HepG2 (cell line): ENCODE measurements around the gene C16orf86. TPM values are rescaled to one million over a fixed set of nuclear protein-coding genes. Genes with fewer than 3 reads are reported as not detected.

Experiments
- ISL2 ChIP-seq: sonication (generic); formaldehyde crosslinking; IDR thresholded peaks from 2 replicates; pipeline ENCODE4 v1.5.0; 2020; ENCODE audit warnings: missing genetic modification reagents
- MEIS1 ChIP-seq: sonication (generic); formaldehyde crosslinking; IDR thresholded peaks from 2 replicates; pipeline ENCODE4 v1.9.0; 2021; ENCODE audit warnings: mild to moderate bottlenecking, missing genetic modification reagents, moderate library complexity, borderline replicate concordance
- RBAK ChIP-seq: sonication (generic); formaldehyde crosslinking; IDR thresholded peaks from 2 replicates; pipeline ENCODE4 v1.5.1; 2020; ENCODE audit warnings: mild to moderate bottlenecking, missing genetic modification reagents
- XRCC5 ChIP-seq: fragments of 200-400 bp; formaldehyde crosslinking; optimal IDR thresholded peaks from 2 replicates; pipeline ENCODE3; 2017; ENCODE audit warnings: mild to moderate bottlenecking, low read length
- ZFAT ChIP-seq: sonication (generic); formaldehyde crosslinking; conservative IDR thresholded peaks from 2 replicates; pipeline ENCODE4 v1.8.1; 2023; ENCODE audit warnings: missing genetic modification reagents, inconsistent platforms
- ZNF124 ChIP-seq: sonication (generic); formaldehyde crosslinking; IDR thresholded peaks from 2 replicates; pipeline ENCODE4 v1.4.0; 2020; ENCODE audit warnings: missing genetic modification reagents
- ZNF350 ChIP-seq: sonication (generic); formaldehyde crosslinking; IDR thresholded peaks from 2 replicates; pipeline ENCODE4 v1.4.0; 2020; ENCODE audit warnings: mild to moderate bottlenecking, low read depth, missing genetic modification reagents, borderline replicate concordance
- ZNF777 ChIP-seq: sonication (generic); formaldehyde crosslinking; IDR thresholded peaks from 2 replicates; pipeline ENCODE4 v1.4.0; 2020; ENCODE audit warnings: missing genetic modification reagents
- polyA plus RNA-seq, 8 experiments: library from polyadenylated mRNA; depleted of rRNA in 3 of 8; stranded (reverse) in 7 of 8; unstranded in 1 of 8; fragments of >200 nt; fragmentation: Illumina TruSeq in 4 of 8; extraction: Trizol in 4 of 8; gene quantifications; 2 replicates each; pipeline versions ENCODE4 v1.2.1 to v1.2.3, GENCODE V29; 2011 to 2016; ENCODE audit warnings: low read depth in 4 of 8, missing spikeins in 1 of 8, mixed read lengths in 1 of 8; ENCODE audit not compliant: insufficient read depth in 1 of 8
- total RNA-seq, 5 experiments: library from RNA; depleted of rRNA; stranded (reverse); fragments of >200 nt; fragmentation: Illumina TruSeq; extraction: Trizol; gene quantifications; 2 replicates each; pipeline ENCODE4 v1.2.3, GENCODE V29; 2016; ENCODE audit warnings: low read depth in 1 of 5
- TF ChIP-seq, protein P1 (sequence below): sonication (generic); formaldehyde crosslinking; IDR thresholded peaks from 2 replicates; pipeline ENCODE4 v1.4.0; 2020; ENCODE audit warnings: missing genetic modification reagents, mild to moderate bottlenecking, borderline replicate concordance
- TF ChIP-seq, protein P2 (sequence below): sonication (generic); formaldehyde crosslinking; IDR thresholded peaks from 2 replicates; pipeline ENCODE4 v1.5.0; 2020; ENCODE audit warnings: mild to moderate bottlenecking, missing genetic modification reagents, borderline replicate concordance
- TF ChIP-seq, protein P3 (sequence below): IDR thresholded peaks from 2 replicates; pipeline ENCODE4 v1.6.1; 2016; ENCODE audit warnings: low read depth, missing genetic modification reagents, missing compliant biosample characterization
- TF ChIP-seq, protein P4 (sequence below): sonication (generic); formaldehyde crosslinking; IDR thresholded peaks from 2 replicates; pipeline ENCODE4 v1.5.1; 2020; ENCODE audit warnings: mild to moderate bottlenecking, missing genetic modification reagents

C16orf86 gene
- total and polyA plus RNA-seq, 2 of the 13 experiments (the other 11 are each of a cell fraction or from before 2014, with no cell fraction given): 1.5 to 3.1 TPM

DNA sequence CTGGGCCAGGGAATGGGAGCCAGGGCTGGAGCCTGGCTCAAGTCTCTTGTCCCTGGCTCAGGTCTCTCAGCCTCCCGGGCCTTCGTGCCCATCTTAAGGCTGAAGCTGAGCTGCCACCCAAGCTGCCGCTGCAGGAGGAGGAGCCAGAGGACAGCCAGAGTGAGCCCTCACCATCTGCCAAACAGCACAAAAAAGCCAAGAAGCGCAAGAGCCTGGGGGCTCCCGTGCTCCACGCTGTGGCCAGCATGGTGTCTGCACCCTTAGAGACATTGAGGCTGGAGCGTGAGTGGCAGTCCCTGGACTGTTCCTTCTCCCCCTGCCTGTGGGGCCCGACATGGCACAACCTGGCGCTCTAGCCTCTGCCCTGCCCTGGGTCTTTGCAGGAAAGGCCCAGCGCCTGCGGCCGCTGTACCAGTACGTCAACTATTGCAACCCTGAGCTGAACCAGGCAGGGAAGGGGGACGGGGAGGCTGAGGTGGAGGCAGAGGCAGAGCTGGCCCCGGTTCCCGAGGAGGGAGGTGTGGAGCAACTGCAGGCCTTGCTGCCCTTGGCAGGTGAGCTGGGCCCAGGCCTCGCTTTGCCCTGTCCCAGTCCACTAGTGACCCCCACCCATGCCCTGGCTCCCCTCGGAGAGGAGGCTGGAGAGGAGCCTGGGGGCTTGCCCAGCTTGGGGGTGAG lies 1.3 kb downstream of the C16orf86 start (continued):
- peak; percentile 90 for TF ChIP-seq ZNF124 (CRISPR knock-in tag)
- TF ChIP-seq, protein P1, sequence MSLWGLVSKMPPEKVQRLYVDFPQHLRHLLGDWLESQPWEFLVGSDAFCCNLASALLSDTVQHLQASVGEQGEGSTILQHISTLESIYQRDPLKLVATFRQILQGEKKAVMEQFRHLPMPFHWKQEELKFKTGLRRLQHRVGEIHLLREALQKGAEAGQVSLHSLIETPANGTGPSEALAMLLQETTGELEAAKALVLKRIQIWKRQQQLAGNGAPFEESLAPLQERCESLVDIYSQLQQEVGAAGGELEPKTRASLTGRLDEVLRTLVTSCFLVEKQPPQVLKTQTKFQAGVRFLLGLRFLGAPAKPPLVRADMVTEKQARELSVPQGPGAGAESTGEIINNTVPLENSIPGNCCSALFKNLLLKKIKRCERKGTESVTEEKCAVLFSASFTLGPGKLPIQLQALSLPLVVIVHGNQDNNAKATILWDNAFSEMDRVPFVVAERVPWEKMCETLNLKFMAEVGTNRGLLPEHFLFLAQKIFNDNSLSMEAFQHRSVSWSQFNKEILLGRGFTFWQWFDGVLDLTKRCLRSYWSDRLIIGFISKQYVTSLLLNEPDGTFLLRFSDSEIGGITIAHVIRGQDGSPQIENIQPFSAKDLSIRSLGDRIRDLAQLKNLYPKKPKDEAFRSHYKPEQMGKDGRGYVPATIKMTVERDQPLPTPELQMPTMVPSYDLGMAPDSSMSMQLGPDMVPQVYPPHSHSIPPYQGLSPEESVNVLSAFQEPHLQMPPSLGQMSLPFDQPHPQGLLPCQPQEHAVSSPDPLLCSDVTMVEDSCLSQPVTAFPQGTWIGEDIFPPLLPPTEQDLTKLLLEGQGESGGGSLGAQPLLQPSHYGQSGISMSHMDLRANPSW (CRISPR knock-in tag): no peak
- 0 out of 2 replicates have a peak, but pooled peaks have one; percentile 34 for TF ChIP-seq RBAK (CRISPR knock-in tag)
- peak; percentile 69; the same call in 1 of the 2 replicates for TF ChIP-seq ISL2 (CRISPR knock-in tag)
- TF ChIP-seq, protein P2, sequence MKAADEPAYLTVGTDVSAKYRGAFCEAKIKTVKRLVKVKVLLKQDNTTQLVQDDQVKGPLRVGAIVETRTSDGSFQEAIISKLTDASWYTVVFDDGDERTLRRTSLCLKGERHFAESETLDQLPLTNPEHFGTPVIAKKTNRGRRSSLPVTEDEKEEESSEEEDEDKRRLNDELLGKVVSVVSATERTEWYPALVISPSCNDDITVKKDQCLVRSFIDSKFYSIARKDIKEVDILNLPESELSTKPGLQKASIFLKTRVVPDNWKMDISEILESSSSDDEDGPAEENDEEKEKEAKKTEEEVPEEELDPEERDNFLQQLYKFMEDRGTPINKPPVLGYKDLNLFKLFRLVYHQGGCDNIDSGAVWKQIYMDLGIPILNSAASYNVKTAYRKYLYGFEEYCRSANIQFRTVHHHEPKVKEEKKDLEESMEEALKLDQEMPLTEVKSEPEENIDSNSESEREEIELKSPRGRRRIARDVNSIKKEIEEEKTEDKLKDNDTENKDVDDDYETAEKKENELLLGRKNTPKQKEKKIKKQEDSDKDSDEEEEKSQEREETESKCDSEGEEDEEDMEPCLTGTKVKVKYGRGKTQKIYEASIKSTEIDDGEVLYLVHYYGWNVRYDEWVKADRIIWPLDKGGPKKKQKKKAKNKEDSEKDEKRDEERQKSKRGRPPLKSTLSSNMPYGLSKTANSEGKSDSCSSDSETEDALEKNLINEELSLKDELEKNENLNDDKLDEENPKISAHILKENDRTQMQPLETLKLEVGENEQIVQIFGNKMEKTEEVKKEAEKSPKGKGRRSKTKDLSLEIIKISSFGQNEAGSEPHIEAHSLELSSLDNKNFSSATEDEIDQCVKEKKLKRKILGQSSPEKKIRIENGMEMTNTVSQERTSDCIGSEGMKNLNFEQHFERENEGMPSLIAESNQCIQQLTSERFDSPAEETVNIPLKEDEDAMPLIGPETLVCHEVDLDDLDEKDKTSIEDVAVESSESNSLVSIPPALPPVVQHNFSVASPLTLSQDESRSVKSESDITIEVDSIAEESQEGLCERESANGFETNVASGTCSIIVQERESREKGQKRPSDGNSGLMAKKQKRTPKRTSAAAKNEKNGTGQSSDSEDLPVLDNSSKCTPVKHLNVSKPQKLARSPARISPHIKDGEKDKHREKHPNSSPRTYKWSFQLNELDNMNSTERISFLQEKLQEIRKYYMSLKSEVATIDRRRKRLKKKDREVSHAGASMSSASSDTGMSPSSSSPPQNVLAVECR (CRISPR knock-in tag): peak; percentile 87
- TF ChIP-seq, protein P3, sequence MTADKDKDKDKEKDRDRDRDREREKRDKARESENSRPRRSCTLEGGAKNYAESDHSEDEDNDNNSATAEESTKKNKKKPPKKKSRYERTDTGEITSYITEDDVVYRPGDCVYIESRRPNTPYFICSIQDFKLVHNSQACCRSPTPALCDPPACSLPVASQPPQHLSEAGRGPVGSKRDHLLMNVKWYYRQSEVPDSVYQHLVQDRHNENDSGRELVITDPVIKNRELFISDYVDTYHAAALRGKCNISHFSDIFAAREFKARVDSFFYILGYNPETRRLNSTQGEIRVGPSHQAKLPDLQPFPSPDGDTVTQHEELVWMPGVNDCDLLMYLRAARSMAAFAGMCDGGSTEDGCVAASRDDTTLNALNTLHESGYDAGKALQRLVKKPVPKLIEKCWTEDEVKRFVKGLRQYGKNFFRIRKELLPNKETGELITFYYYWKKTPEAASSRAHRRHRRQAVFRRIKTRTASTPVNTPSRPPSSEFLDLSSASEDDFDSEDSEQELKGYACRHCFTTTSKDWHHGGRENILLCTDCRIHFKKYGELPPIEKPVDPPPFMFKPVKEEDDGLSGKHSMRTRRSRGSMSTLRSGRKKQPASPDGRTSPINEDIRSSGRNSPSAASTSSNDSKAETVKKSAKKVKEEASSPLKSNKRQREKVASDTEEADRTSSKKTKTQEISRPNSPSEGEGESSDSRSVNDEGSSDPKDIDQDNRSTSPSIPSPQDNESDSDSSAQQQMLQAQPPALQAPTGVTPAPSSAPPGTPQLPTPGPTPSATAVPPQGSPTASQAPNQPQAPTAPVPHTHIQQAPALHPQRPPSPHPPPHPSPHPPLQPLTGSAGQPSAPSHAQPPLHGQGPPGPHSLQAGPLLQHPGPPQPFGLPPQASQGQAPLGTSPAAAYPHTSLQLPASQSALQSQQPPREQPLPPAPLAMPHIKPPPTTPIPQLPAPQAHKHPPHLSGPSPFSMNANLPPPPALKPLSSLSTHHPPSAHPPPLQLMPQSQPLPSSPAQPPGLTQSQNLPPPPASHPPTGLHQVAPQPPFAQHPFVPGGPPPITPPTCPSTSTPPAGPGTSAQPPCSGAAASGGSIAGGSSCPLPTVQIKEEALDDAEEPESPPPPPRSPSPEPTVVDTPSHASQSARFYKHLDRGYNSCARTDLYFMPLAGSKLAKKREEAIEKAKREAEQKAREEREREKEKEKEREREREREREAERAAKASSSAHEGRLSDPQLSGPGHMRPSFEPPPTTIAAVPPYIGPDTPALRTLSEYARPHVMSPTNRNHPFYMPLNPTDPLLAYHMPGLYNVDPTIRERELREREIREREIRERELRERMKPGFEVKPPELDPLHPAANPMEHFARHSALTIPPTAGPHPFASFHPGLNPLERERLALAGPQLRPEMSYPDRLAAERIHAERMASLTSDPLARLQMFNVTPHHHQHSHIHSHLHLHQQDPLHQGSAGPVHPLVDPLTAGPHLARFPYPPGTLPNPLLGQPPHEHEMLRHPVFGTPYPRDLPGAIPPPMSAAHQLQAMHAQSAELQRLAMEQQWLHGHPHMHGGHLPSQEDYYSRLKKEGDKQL (CRISPR knock-in tag): no peak
- TF ChIP-seq XRCC5: peak; percentile 99
- peak; percentile 80; the same call in 1 of the 2 replicates for TF ChIP-seq MEIS1 (CRISPR knock-in tag)
- TF ChIP-seq, protein P4, sequence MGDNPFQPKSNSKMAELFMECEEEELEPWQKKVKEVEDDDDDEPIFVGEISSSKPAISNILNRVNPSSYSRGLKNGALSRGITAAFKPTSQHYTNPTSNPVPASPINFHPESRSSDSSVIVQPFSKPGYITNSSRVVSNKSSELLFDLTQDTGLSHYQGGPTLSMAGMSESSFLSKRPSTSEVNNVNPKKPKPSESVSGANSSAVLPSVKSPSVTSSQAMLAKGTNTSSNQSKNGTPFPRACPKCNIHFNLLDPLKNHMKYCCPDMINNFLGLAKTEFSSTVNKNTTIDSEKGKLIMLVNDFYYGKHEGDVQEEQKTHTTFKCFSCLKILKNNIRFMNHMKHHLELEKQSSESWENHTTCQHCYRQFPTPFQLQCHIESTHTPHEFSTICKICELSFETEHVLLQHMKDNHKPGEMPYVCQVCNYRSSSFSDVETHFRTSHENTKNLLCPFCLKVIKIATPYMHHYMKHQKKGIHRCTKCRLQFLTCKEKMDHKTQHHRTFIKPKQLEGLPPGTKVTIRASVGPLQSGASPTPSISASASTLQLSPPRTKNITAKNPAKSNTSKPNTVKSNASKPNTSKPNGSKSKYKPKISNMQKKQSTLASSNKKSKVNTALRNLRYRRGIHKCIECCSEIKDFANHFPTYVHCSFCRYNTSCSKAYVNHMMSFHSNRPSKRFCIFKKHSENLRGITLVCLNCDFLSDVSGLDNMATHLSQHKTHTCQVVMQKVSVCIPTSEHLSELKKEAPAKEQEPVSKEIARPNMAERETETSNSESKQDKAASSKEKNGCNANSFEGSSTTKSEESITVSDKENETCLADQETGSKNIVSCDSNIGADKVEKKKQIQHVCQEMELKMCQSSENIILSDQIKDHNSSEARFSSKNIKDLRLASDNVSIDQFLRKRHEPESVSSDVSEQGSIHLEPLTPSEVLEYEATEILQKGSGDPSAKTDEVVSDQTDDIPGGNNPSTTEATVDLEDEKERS (CRISPR knock-in tag): peak; percentile 92
- no peak for TF ChIP-seq ZFAT (CRISPR knock-in tag)
- TF ChIP-seq ZNF350 (CRISPR knock-in tag): peak; percentile 83; the same call in 1 of the 2 replicates
- peak; percentile 50; the same call in 1 of the 2 replicates for TF ChIP-seq ZNF777 (CRISPR knock-in tag)
